Cardiac fibroblast (primary cell): Measurements from ENCODE around the gene TNFAIP8L3.
A peak's percentile ranks its signal among the peaks of the same experiment; 100 is the strongest.

ENCODE experiments used
- DNase-seq, 2 donors: peaks; one replicate each; pipeline versions ENCODE4 v3.0.0 to v3.0.0-alpha.2; 2010; ENCODE audit warnings: low read depth in 2 of 2
- H3K4me3 ChIP-seq, 2 donors: replicated peaks in 1 of 2; 1 replicate in 1 of 2; 2 replicates in 1 of 2; pipeline ENCODE4 v1.5.1; 2011; ENCODE audit warnings: low read depth in 2 of 2, low read length in 2 of 2, mild to moderate bottlenecking in 2 of 2, moderate library complexity in 1 of 2
- CTCF ChIP-seq: IDR thresholded peaks from one replicate; pipeline ENCODE4 v1.5.1; 2011; ENCODE audit warnings: low read depth, mild to moderate bottlenecking, low read length, inconsistent platforms

TNFAIP8L3 gene

GRCh38 chr15:51075826-51076523, 18.7 kb downstream of the TNFAIP8L3 start:
- H3K4me3 ChIP-seq: no peak overlapping the region
- DNase-seq: peak in 1 of 2 donors; percentile 36
- TF ChIP-seq CTCF: no peak

- no peak overlapping the region for H3K4me3 ChIP-seq
- no peak for TF ChIP-seq CTCF
- no peak for DNase-seq
Observed at GRCh38 chr15:51075364-51075763, 19.3 kb downstream of the TNFAIP8L3 start.

- DNase-seq: no peak
- no peak for TF ChIP-seq CTCF
- H3K4me3 ChIP-seq: no peak overlapping the region
Observed at GRCh38 chr15:51074926-51075325, 19.8 kb downstream of the TNFAIP8L3 start.

GRCh38 chr15:51071578-51071977, 23.1 kb downstream of the TNFAIP8L3 start:
- no peak for DNase-seq
- no peak for TF ChIP-seq CTCF
- no peak overlapping the region for H3K4me3 ChIP-seq

GRCh38 chr15:51069983-51070382, 24.7 kb downstream of the TNFAIP8L3 start:
- DNase-seq: no peak
- H3K4me3 ChIP-seq: no peak overlapping the region
- TF ChIP-seq CTCF: no peak

- no peak overlapping the region for H3K4me3 ChIP-seq
- no peak for DNase-seq
- no peak for TF ChIP-seq CTCF
Observed at GRCh38 chr15:51067510-51067909, 27.2 kb downstream of the TNFAIP8L3 start.

- TF ChIP-seq CTCF: no peak
Observed at GRCh38 chr15:51065781-51066180, 28.9 kb downstream of the TNFAIP8L3 start.

More at GRCh38 chr15:51065781-51066180, 28.9 kb downstream of the TNFAIP8L3 start:
- no peak for DNase-seq
- H3K4me3 ChIP-seq: no peak overlapping the region
